ENCODE results near the gene QDPR. TPM values are rescaled to one million over a fixed set of nuclear protein-coding genes. Genes with fewer than 3 reads are reported as not detected.

The QDPR gene
- polyA plus RNA-seq (2013, experiment 1 of 2): 23.1 TPM
- 27.5 TPM for polyA plus RNA-seq (2013, experiment 2 of 2)

DNA sequence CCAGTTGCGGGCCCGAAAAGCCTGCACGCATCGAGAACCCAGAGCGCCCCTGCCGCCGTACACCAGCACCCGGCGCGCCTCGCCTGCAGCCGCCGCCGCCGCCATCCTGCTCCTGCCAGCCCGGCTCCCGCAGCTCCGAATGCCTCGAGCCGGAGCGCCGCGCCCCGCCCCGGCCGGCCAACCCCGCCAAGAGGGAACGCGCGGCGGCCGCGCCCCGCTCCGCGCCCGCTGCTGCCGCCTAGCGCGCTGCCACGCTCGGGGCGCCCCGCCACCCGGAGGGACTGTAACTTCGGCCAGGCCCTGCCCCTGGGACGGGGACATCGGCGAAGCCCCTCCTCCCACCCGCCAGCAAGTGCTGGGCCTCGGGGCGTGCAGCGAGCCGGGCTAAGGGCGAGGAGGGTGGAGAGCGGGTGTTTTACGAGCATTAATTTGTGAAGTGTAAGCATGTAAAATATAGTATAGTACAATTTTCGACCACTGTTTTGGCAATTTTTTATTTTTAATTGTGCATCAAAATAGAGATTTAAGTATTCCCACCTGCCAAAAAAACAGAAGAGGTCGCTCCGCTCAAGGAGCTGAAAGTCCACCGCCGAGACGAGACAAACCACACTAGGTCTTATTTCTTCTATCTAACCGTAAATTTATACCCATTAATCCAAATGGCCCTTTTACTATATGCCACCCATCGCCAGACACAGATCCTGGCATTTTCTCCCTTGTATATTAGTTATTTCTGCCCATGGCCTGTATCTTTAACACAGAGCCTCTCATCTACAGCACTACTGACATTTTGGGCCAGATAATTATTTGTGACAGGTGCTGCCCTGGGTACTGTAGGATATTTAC lies at the start of gene QDPR:
TSS of gene QDPR (minus strand) at position 141 of the 846 bp plus-strand sequence. CDS start at position 105, 36 bp downstream.
- Histone ChIP-seq H3K9ac (ENCODE audit: low read depth, low read length) (peak within 1 kb of the TSS; percentile 65), H3K36me3 (ENCODE audit: insufficient read depth, low read length) (peaks cover 14% of the 10 kb centered on the region), H3K4me3 (ENCODE audit: low read length) (peak within 1 kb of the TSS; percentile 67), H3K27ac (ENCODE audit: low read depth, low read length) (no peak within 1 kb of the TSS), H3K9me3 (ENCODE audit: insufficient read depth, low read depth, low read length) (no peaks in the 10 kb centered on the region), H3K4me1 (ENCODE audit: insufficient read depth, low read length) (peaks cover 14% of the 10 kb centered on the region), H3K27me3 (ENCODE audit: insufficient read depth, low read length) (peaks cover 12% of the 10 kb centered on the region; the same call in 1 of the 2 replicates)
- WGBS: 2% methylated on average over 62 of the region's 65 CpGs

DNA sequence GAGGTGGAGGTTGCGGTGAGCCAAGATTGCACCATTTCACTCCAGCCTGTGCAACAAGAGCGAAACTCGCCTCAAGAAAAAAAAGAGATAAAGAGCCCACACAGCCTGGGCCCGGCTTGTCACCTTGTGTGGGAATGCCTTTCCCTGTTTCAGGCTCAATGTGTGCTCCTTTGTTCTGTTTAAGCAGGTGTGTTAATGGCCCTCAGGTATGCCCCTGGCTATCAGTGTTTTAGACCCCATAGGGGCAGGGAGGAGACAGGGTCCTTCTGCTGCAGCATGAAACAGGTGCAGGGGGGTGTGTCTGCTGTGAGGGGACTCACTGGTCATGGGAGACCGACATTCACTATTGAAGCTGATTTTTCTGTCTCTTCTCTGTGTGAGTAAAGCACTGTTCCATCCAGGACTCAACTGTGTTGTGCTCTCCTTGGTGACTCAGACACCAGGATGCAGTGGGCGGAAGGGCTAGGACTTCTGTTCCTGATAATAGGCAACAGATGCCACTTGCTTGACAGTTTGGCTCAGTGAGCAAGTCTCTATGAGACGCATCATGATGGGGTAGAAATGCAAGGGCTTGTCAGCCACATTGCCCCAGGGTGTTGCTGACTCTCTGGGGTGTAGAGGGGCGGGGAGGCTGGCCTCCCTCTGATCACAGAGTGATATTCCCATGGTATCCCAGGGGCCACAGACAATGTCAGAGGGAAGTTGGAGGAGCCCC lies 49.5 kb upstream of the QDPR start:
- H3K4me1 ChIP-seq (ENCODE audit: insufficient read depth, low read length): no peaks in the 10 kb centered on the region
- H3K9me3 ChIP-seq (ENCODE audit: insufficient read depth, low read depth, low read length): no peaks in the 10 kb centered on the region
- 0 out of 2 replicates have a peak overlapping the region, but pooled peaks have one; percentile 14 for H3K9ac ChIP-seq (ENCODE audit: low read depth, low read length)
- H3K4me3 ChIP-seq (ENCODE audit: low read length): no peak overlapping the region
- 89% methylated on average over 8 of the region's 8 CpGs for WGBS
- H3K27me3 ChIP-seq (ENCODE audit: insufficient read depth, low read length): no peaks in the 10 kb centered on the region
- H3K27ac ChIP-seq (ENCODE audit: low read depth, low read length): no peak overlapping the region
- H3K36me3 ChIP-seq (ENCODE audit: insufficient read depth, low read length): no peaks in the 10 kb centered on the region

DNA sequence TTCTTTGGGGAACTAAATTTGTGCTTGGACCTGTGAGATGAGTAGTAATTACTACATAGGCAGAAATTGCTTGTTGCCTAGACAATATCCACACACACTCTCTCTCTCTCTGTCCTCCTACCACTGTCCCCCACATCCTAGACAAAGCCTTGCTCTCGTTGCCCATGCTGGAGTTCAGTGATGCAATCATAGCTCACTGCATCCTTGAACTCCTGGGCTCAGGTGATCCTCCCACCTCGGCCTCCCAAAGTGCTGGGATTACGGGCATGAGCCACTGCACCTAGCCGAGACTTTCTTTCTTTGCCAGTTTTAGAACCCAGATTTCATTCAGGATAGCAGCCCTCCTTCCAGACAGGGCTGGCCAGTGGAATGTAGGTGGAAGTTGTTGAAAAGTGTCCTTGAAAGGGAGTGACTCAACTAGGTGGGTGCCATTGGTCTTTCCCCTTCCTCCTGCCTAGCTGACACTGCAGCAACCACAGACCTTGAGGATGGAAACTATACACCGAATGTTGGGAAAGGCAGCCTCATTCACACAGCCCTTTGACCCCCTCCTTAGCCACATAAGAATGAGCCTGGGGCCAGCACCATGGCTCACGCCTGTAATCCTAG lies 48.3 kb upstream of the QDPR start:
- Histone ChIP-seq H3K9me3 (ENCODE audit: insufficient read depth, low read depth, low read length) (no peaks in the 10 kb centered on the region), H3K36me3 (ENCODE audit: insufficient read depth, low read length) (no peaks in the 10 kb centered on the region), H3K4me3 (ENCODE audit: low read length) (no peak overlapping the region), H3K4me1 (ENCODE audit: insufficient read depth, low read length) (no peaks in the 10 kb centered on the region), H3K9ac (ENCODE audit: low read depth, low read length) (no peak overlapping the region), H3K27me3 (ENCODE audit: insufficient read depth, low read length) (peaks cover 8% of the 10 kb centered on the region; the same call in 1 of the 2 replicates), H3K27ac (ENCODE audit: low read depth, low read length) (no peak overlapping the region)
- WGBS: 93% methylated on average over 6 of the region's 6 CpGs

DNA sequence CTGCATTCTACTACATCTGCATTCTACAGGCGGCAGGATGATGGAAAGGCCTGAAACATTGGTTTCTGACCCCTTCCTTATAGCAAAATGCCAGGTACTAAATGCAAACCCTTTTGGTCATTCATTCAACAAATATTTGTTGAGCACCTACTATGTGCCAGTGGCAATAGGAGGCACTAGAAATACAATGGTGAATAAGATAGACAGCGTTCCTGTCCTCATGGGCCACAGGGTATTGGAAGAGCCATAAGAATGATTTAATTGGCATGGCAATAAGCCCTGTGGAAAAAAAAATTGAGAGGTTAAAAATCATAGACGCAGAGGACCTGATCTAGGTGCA lies 47.8 kb upstream of the QDPR start:
- H3K9me3 ChIP-seq (ENCODE audit: insufficient read depth, low read depth, low read length): no peaks in the 10 kb centered on the region
- no peak overlapping the region for H3K27ac ChIP-seq (ENCODE audit: low read depth, low read length)
- no peak overlapping the region for H3K4me3 ChIP-seq (ENCODE audit: low read length)
- H3K4me1 ChIP-seq (ENCODE audit: insufficient read depth, low read length): no peaks in the 10 kb centered on the region
- peaks cover 13% of the 10 kb centered on the region; the same call in 1 of the 2 replicates for H3K27me3 ChIP-seq (ENCODE audit: insufficient read depth, low read length)
- 97% methylated on average over 3 of the region's 3 CpGs for WGBS
- H3K36me3 ChIP-seq (ENCODE audit: insufficient read depth, low read length): no peaks in the 10 kb centered on the region
- no peak overlapping the region for H3K9ac ChIP-seq (ENCODE audit: low read depth, low read length)

DNA sequence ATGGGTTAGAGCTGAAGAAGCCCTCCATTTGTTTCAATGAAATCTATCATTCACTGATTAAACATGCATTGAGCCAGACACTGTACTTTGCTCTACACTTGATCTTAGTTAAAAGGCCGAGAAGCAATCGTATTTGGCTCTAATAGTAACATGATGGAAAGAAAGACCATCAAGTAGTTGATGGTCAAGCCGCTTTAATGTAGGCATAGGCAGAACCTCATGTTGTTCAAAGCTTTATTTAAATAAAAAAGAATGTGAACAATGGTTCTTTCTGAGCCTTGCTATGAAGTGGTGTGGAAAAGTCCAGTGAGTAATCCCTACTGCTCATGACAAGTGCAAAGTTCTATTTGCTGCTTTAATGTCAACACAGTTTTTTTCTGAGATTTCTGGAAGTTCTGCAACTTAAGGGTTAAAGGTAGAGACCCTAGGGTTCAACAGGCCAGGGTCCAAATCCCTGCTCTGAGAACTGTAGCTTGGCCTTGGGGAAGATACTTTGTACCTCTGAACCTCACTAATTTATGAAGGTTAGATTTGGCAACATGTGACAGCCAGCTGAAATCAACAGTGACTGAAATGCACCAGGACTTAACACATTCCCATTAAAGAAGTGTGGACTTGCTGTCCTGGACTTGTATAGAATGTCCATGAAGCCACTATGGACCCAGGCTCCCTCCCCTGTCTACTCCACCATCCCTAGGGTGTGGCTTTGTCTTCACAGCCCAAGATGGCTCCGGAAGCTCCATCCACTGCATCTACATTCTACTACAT lies 47.2 kb upstream of the QDPR start:
- H3K9ac ChIP-seq (ENCODE audit: low read depth, low read length): no peak overlapping the region
- no peaks in the 10 kb centered on the region for H3K4me1 ChIP-seq (ENCODE audit: insufficient read depth, low read length)
- no peaks in the 10 kb centered on the region for H3K36me3 ChIP-seq (ENCODE audit: insufficient read depth, low read length)
- no peak overlapping the region for H3K4me3 ChIP-seq (ENCODE audit: low read length)
- H3K27ac ChIP-seq (ENCODE audit: low read depth, low read length): no peak overlapping the region
- 93% methylated on average over 4 of the region's 4 CpGs for WGBS
- no peaks in the 10 kb centered on the region for H3K9me3 ChIP-seq (ENCODE audit: insufficient read depth, low read depth, low read length)
- H3K27me3 ChIP-seq (ENCODE audit: insufficient read depth, low read length): peaks cover 13% of the 10 kb centered on the region; the same call in 1 of the 2 replicates

DNA sequence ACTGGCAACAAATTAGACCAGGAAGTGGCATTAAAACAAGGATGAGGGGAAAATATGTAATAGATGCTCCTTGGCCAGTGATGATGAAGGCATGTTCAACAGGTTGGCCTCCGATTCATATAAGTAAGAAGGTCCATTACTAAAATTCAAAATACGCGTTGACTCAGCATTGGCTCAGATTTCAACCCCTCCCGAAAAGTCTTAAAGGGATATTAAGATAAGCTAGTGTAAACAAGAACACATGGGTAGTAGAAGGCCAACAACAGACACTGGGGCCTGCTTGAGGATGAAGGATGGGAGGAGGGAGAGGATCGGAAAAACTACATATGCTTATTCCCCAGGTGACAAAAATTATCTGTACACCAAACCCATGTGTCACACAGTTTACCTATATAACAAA lies 46.0 kb upstream of the QDPR start:
- Histone ChIP-seq H3K9me3 (ENCODE audit: insufficient read depth, low read depth, low read length) (no peaks in the 10 kb centered on the region), H3K4me1 (ENCODE audit: insufficient read depth, low read length) (no peaks in the 10 kb centered on the region), H3K36me3 (ENCODE audit: insufficient read depth, low read length) (no peaks in the 10 kb centered on the region), H3K4me3 (ENCODE audit: low read length) (no peak overlapping the region), H3K27ac (ENCODE audit: low read depth, low read length) (no peak overlapping the region), H3K9ac (ENCODE audit: low read depth, low read length) (no peak overlapping the region), H3K27me3 (ENCODE audit: insufficient read depth, low read length) (peaks cover 13% of the 10 kb centered on the region; the same call in 1 of the 2 replicates)
- 87% methylated on average over 4 of the region's 5 CpGs for WGBS

DNA sequence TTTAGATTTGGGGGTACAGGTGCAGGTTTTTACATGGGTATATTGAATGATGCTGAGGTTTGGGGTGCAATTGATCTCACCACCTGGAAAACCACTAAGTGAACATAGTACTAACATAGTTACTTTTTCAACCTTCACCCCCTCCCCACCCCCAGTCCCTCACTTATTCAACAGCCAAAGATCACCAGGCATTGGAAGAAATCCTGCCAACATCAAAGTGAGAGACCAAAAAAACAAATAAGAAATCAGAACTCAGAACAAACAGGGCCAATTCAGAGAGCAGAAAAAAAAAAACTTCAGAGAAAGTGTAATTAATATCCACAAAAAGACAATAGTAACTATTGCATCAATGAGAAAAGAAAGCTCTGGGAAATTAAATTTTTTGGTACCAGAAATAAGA lies 44.6 kb upstream of the QDPR start:
- Histone ChIP-seq H3K36me3 (ENCODE audit: insufficient read depth, low read length) (no peaks in the 10 kb centered on the region), H3K9ac (ENCODE audit: low read depth, low read length) (no peak overlapping the region), H3K27ac (ENCODE audit: low read depth, low read length) (no peak overlapping the region), H3K4me1 (ENCODE audit: insufficient read depth, low read length) (no peaks in the 10 kb centered on the region), H3K27me3 (ENCODE audit: insufficient read depth, low read length) (peaks cover 13% of the 10 kb centered on the region; the same call in 1 of the 2 replicates), H3K4me3 (ENCODE audit: low read length) (no peak overlapping the region), H3K9me3 (ENCODE audit: insufficient read depth, low read depth, low read length) (no peaks in the 10 kb centered on the region)

DNA sequence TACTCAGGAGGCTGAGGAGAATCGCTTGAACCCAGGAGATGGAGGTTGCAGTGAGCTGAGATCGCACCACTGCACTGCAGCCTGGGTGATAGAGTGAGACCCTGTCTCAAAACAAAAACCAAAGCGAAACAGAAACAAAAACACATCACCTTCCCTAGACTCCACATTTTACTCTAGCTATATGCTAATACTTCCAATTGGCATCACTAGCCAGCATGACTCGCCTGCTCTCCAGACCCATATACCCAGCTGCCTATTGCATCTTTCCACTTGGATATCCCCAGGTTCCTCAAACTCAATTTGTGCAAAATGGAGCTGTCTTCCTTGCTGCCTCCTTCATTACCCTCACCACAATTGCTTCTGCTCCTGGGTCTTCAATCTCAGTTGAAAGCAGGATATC lies 42.7 kb upstream of the QDPR start:
- Histone ChIP-seq H3K36me3 (ENCODE audit: insufficient read depth, low read length) (no peaks in the 10 kb centered on the region), H3K4me3 (ENCODE audit: low read length) (no peak overlapping the region), H3K9ac (ENCODE audit: low read depth, low read length) (no peak overlapping the region), H3K27me3 (ENCODE audit: insufficient read depth, low read length) (peaks cover 13% of the 10 kb centered on the region; the same call in 1 of the 2 replicates), H3K27ac (ENCODE audit: low read depth, low read length) (no peak overlapping the region), H3K4me1 (ENCODE audit: insufficient read depth, low read length) (no peaks in the 10 kb centered on the region), H3K9me3 (ENCODE audit: insufficient read depth, low read depth, low read length) (no peaks in the 10 kb centered on the region)
- 80% methylated on average over 4 of the region's 4 CpGs for WGBS

DNA sequence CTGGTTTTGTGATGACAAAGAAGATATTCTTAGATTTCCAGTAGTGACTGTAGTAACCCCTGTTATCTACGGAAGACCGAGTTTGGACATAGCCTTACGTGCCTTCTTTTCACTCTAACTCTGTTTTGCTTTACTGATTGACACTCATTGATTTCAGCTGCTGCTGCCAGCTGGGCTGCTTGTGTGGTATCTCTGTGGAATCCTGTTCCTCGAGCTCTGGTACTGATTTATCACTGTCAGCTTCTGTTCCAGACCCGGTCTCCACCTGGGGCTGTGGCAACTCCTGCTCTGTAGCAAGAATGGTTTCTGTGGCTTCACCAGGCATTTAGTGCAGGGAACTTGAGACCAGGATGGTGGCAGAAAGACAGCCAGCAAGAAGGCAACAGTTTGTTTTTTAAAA lies 40.5 kb upstream of the QDPR start:
- H3K27ac ChIP-seq (ENCODE audit: low read depth, low read length): no peak overlapping the region
- 89% methylated on average over 5 of the region's 5 CpGs for WGBS
- H3K36me3 ChIP-seq (ENCODE audit: insufficient read depth, low read length): no peaks in the 10 kb centered on the region
- H3K27me3 ChIP-seq (ENCODE audit: insufficient read depth, low read length): peaks cover 13% of the 10 kb centered on the region; the same call in 1 of the 2 replicates
- H3K9me3 ChIP-seq (ENCODE audit: insufficient read depth, low read depth, low read length): no peaks in the 10 kb centered on the region
- no peak overlapping the region for H3K9ac ChIP-seq (ENCODE audit: low read depth, low read length)
- no peaks in the 10 kb centered on the region for H3K4me1 ChIP-seq (ENCODE audit: insufficient read depth, low read length)
- H3K4me3 ChIP-seq (ENCODE audit: low read length): no peak overlapping the region

DNA sequence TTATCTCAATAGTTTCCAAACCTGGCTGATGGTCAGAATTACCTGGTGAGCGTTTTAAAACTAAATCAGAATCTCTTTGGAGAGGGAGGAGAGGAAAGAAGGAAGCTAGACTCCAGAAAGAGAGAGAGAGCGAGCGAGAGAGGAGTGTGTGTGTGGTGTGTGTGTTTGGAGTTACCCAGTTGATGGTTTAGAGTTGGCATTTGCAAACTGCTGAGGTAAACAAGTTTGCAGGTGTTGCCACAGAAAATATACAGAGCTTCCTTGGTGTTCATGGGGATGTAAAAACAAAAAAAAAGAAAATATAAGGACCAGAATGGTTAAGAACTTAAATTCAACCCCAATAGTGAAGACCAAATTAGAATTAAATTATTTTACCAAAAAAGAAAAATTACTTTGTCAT lies 38.7 kb upstream of the QDPR start:
- WGBS: 91% methylated on average over 3 of the region's 3 CpGs
- no peaks in the 10 kb centered on the region for H3K36me3 ChIP-seq (ENCODE audit: insufficient read depth, low read length)
- no peak overlapping the region for H3K4me3 ChIP-seq (ENCODE audit: low read length)
- no peaks in the 10 kb centered on the region for H3K9me3 ChIP-seq (ENCODE audit: insufficient read depth, low read depth, low read length)
- H3K4me1 ChIP-seq (ENCODE audit: insufficient read depth, low read length): no peaks in the 10 kb centered on the region
- H3K27ac ChIP-seq (ENCODE audit: low read depth, low read length): no peak overlapping the region
- H3K9ac ChIP-seq (ENCODE audit: low read depth, low read length): no peak overlapping the region
- peaks cover 16% of the 10 kb centered on the region for H3K27me3 ChIP-seq (ENCODE audit: insufficient read depth, low read length)
